ENCODE data around the gene MRPS34. TPM values are rescaled to one million over a fixed set of nuclear protein-coding genes. Genes with fewer than 3 reads are reported as not detected.

The MRPS34 gene
- total and polyA plus RNA-seq, 10 of the 15 experiments (the other 5 are each of a cell fraction or from before 2014, with no cell fraction given): 3.6 to 285 (median 147) TPM

GRCh38 chr16:1772908-1773702 lies at the start of gene MRPS34 (continued):
- peak; percentile 76; the same call in 1 of the 2 replicates for TF ChIP-seq POLR2AphosphoS2 (IDR thresholded peaks at IDR 0.05; ENCODE audit: low read depth, low read length)
- TF ChIP-seq CBX5 (IDR thresholded peaks at IDR 0.05; ENCODE audit: low read depth): no peak
- no peak for TF ChIP-seq NFYA (IDR thresholded peaks at IDR 0.05; ENCODE audit: borderline replicate concordance, low read depth, low read length)
- TF ChIP-seq NR2C1 (IDR thresholded peaks at IDR 0.05): peak; percentile 54
- TF ChIP-seq ZNF592 (IDR thresholded peaks at IDR 0.05): no peak; the same call in 1 of the 2 replicates
- peak; percentile 78 for TF ChIP-seq IKZF1 (conservative IDR thresholded peaks at IDR 0.05)
- TF ChIP-seq E4F1 (IDR thresholded peaks at IDR 0.05; ENCODE audit: borderline replicate concordance, partially characterized antibody): no peak
- peak; percentile 49; the same call in 1 of the 2 replicates for TF ChIP-seq SREBF1 (IDR thresholded peaks at IDR 0.05; ENCODE audit: low read length)
- TF ChIP-seq RELB (IDR thresholded peaks at IDR 0.05; ENCODE audit: low read depth): peak; percentile 80
- TF ChIP-seq DPF2 (IDR thresholded peaks at IDR 0.05): no peak; the same call in 1 of the 2 replicates
- no peak for TF ChIP-seq ZNF217 (IDR thresholded peaks at IDR 0.05)
- no peak; the same call in 1 of the 2 replicates for TF ChIP-seq PML (IDR thresholded peaks at IDR 0.05; ENCODE audit: low read length)
- TF ChIP-seq SKIL (IDR thresholded peaks at IDR 0.05; ENCODE audit: low read depth, poor library complexity, severe bottlenecking): no peak
- TF ChIP-seq EP300 (IDR thresholded peaks at IDR 0.05; ENCODE audit: borderline replicate concordance in 1 of 2, control insufficient read depth in 1 of 2, low read depth in 2 of 2, low read length in 2 of 2): no peak
- no peak for TF ChIP-seq CHD4 (IDR thresholded peaks at IDR 0.05)
- peak; percentile 88; the same call in 1 of the 2 replicates for TF ChIP-seq RB1 (IDR thresholded peaks at IDR 0.05; ENCODE audit: borderline replicate concordance)
- TF ChIP-seq SMAD1 (IDR thresholded peaks at IDR 0.05; ENCODE audit: low read depth, partially characterized antibody): no peak
- no peak for TF ChIP-seq EZH2 (IDR thresholded peaks at IDR 0.05; ENCODE audit: borderline replicate concordance, control insufficient read depth, low read depth, low read length)
- TF ChIP-seq TAF1 (IDR thresholded peaks at IDR 0.05; ENCODE audit: borderline replicate concordance, low read depth, low read length): peak; percentile 94

Measured in GM12878 (cell line).